Kidney epithelial cell (primary cell): ENCODE results near the gene MAN2A1. TPM values are rescaled to one million over a fixed set of nuclear protein-coding genes. Genes with fewer than 3 reads are reported as not detected.

Experiments
- DNase-seq: peaks from one replicate; pipeline ENCODE4 v3.0.0-alpha.2; 2010; ENCODE audit warnings: low read depth
- H3K27me3 ChIP-seq: 2 replicates; pipeline ENCODE4 v1.6.0; 2011; ENCODE audit warnings: low read length; ENCODE audit not compliant: control insufficient read depth, insufficient read depth
- H3K36me3 ChIP-seq: 2 replicates; pipeline ENCODE4 v1.5.1; 2011; ENCODE audit warnings: low read length; ENCODE audit not compliant: control insufficient read depth, insufficient read depth
- H3K4me3 ChIP-seq: 2 replicates; pipeline ENCODE4 v1.5.1; 2011; ENCODE audit warnings: low read depth, mild to moderate bottlenecking, control low read depth, low read length
- CTCF ChIP-seq: IDR thresholded peaks from 2 replicates; pipeline ENCODE4 v1.5.1; 2011; ENCODE audit warnings: mild to moderate bottlenecking, moderate library complexity, low read length, control low read depth, inconsistent platforms; ENCODE audit not compliant: insufficient read depth, poor library complexity, severe bottlenecking
- total RNA-seq: library from RNA; depleted of rRNA; stranded (reverse); fragments of >200 nt; gene quantifications from 2 replicates; pipeline ENCODE4 v1.2.3, GENCODE V29; 2015

Gene MAN2A1
- total RNA-seq, 1 donor from 2014 or later: 53.1 TPM

DNA sequence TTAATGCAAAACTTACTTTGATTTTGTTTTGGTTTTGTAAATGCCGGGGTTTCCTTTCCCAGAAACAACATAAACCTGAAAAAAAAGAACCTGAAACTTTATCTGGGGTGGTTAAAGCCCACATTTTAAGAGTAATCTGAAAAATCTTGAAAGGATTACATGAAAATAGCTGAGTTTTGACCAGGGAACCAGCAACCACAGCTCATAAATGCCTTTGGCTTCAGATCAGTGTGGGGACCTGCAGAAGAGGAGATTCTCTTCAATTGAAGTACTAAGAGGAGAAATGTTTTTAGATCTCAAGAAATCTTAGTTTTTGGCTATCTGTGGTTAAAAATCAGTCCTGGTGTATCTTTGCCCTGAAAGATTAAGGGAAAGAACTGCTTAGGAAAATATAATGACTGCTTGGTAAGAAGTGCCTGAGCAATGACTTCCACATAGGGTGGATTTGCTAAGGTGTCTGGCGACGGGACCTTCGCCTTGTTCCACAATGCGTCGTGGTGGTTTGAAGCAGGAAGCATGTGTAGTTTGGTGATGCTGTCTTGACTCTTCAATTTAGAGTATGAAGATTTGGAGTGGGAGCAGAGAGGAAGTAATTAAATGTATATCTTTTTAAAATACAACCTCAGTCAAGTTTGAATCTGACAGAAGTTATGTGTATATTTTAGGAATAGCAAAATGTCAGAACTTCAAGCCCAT is 186.5 kb downstream of the MAN2A1 start:
- no peak for DNase-seq
- no peak for TF ChIP-seq CTCF
- Histone ChIP-seq H3K27me3 (no peaks in the 10 kb centered on the region), H3K4me3 (no peak overlapping the region), H3K36me3 (no peaks in the 10 kb centered on the region)

GRCh38 chr5:109876941-109877669 is 187.4 kb downstream of the MAN2A1 start:
- no peaks in the 10 kb centered on the region for H3K36me3 ChIP-seq
- TF ChIP-seq CTCF: no peak
- DNase-seq: no peak
- H3K4me3 ChIP-seq: no peak overlapping the region
- H3K27me3 ChIP-seq: no peaks in the 10 kb centered on the region

DNA sequence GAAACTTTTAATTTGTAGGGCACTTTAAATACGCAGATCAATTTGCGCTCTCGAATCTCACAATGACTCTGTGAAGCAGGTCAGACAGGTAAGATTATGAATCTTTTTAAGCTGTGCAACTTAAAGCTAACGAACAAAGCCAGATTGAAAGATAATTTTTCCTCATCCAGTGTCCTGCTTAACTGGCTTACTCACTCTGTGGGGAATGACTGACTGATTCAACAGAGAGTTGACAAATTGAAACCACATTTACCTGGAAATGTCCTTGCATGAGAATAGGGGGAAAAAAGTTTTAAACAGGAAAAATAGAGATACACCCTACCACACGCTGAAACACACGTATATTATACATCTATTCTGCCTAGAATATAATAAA is 187.9 kb downstream of the MAN2A1 start:
- no peak for DNase-seq
- TF ChIP-seq CTCF: no peak
- H3K36me3 ChIP-seq: no peaks in the 10 kb centered on the region
- no peaks in the 10 kb centered on the region for H3K27me3 ChIP-seq
- H3K4me3 ChIP-seq: no peak overlapping the region

DNA sequence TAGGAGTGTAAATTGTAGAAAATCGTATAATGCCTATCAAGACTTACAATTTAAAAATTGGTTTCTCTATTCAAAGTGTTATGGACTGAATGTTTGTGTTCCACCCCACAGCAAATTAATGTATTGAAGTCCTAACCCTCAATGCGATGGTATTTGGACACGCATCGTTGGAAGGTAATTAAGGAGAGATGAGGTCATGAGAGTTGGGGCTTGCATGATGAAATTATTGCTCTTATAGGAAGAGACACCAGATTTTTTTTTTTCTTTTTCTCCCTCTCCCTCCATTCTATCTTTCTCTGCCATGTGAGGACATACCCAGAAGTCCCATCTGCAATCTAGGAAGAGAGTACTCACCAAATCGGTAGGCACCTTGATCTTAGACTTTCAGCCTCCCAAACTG is 189.2 kb downstream of the MAN2A1 start:
- H3K36me3 ChIP-seq: no peaks in the 10 kb centered on the region
- TF ChIP-seq CTCF: no peak
- no peak for DNase-seq
- H3K27me3 ChIP-seq: no peaks in the 10 kb centered on the region
- H3K4me3 ChIP-seq: no peak overlapping the region

DNA sequence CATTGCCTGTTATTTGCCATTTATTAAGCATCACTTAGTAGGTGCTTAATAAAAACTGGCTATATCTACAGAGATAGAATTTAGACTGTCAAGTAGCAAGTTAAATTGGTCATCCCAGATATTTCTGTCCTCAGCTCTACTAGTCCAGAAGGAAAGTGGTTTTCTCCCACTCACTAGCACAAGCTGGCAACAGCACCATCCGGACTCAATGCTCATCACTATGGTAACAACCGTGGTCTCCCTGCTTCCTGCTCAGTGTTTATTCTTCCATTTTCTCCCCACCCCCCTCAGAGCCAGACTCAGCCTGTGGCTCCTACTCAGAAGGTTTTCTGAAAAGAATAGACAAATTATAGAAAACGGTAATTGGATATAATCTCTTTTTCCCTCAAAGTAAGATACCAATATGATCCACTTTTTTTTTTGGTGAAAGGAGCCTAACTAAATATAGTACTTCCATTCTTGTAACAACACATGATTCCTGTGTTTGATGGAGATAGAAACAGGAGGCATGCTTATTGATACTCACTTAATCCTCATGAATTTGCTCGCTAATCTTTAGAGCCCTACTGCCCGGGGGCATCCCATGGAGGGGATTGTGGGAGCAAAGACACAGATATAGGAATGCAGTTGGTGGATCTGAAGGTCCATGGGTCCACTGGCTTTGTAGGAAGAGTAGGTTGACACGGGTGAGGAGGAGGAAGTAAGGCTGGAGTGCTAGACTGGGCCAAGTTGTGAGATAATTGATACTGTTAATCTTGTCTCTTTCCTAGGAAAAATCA is 191.4 kb downstream of the MAN2A1 start:
- no peak for TF ChIP-seq CTCF
- H3K36me3 ChIP-seq: no peaks in the 10 kb centered on the region
- no peak for DNase-seq
- H3K27me3 ChIP-seq: no peaks in the 10 kb centered on the region
- no peak overlapping the region for H3K4me3 ChIP-seq
